22Rv1 (cell line): Measurements from ENCODE around the gene EIF2S3.

Experiments
- H3K27ac ChIP-seq: fragments of 450-650 bp; 2 replicates; pipeline ENCODE4 v1.5.1; 2017
- ZFX ChIP-seq: fragments of 450-650 bp; IDR thresholded peaks from 2 replicates; pipeline ENCODE4 v1.6.1; 2017; ENCODE audit warnings: antibody characterized with exemption, borderline replicate concordance
- TF ChIP-seq, protein P1 (sequence below): fragments of 450-650 bp; IDR thresholded peaks from 2 replicates; pipeline ENCODE4 v1.5.1; 2017; ENCODE audit warnings: mild to moderate bottlenecking

EIF2S3 gene

DNA sequence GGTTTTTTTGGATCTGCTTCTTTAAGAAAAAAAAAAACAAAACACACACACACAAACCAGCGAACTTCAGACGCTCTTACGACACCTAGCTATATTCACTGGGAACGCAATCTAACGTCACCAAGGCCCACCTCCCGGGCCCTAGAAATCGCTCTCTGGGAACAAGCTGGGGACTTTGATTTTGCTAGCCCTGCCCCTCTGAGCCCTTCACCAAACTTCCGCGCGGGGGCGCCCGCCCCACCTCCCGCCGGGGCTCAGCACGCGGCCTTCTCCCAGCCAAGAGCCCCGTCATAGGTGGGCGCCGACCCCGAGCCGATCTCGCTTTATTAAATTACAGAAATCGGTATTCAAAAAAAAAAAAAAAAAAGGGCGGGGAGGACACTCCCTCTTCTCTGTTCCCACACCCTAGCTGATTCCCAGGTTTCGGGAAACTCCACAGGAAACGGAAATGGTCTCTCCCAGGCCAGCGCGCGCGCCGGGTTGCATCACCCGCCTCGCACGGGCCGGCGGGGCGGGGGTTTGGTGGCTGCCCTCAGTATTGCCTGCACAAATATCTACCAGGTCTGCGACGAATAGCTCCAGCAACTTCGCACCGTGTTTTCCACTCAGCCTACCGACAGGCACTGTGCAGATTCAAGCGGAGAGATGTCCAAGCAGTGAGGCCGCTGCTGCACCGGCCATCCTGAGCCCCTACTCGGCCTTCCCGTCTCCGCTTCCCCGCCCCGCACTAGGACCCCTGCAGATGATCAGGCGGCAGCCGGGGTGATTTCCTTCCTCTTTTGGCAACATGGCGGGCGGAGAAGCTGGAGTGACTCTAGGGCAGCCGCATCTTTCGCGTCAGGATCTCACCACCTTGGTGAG, at the start of gene EIF2S3:
Gene EIF2S3 (plus strand): TSS at position 775 of the 861 bp plus-strand sequence. CDS start 13 bp downstream, at position 788.
- no peak within 1 kb of the TSS; the same call in 1 of the 2 replicates for H3K27ac ChIP-seq
- TF ChIP-seq, protein P1, sequence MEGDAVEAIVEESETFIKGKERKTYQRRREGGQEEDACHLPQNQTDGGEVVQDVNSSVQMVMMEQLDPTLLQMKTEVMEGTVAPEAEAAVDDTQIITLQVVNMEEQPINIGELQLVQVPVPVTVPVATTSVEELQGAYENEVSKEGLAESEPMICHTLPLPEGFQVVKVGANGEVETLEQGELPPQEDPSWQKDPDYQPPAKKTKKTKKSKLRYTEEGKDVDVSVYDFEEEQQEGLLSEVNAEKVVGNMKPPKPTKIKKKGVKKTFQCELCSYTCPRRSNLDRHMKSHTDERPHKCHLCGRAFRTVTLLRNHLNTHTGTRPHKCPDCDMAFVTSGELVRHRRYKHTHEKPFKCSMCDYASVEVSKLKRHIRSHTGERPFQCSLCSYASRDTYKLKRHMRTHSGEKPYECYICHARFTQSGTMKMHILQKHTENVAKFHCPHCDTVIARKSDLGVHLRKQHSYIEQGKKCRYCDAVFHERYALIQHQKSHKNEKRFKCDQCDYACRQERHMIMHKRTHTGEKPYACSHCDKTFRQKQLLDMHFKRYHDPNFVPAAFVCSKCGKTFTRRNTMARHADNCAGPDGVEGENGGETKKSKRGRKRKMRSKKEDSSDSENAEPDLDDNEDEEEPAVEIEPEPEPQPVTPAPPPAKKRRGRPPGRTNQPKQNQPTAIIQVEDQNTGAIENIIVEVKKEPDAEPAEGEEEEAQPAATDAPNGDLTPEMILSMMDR: peak; percentile 84
- no peak for TF ChIP-seq ZFX

DNA sequence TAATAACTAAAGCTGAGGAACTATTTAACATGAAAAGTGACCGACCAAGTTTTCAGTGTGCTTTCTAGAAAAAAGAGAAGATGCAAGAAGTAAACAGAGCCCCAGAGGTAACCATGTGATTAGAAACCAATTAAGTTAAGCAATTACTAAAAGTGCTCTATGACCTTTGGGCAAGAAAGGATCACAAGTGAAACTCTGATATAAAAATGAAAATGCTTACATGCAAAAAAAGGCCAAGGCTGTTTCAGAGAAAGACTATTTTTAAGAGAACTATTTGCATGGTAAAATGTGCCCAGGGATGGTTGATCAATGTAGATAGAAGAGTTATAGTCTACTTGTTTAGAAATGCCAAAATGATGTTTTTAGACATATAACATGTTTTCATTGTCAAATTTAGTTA, 49.7 kb upstream of the EIF2S3 start:
- no peak overlapping the region for H3K27ac ChIP-seq
- TF ChIP-seq, protein P1: no peak
- no peak for TF ChIP-seq ZFX

DNA sequence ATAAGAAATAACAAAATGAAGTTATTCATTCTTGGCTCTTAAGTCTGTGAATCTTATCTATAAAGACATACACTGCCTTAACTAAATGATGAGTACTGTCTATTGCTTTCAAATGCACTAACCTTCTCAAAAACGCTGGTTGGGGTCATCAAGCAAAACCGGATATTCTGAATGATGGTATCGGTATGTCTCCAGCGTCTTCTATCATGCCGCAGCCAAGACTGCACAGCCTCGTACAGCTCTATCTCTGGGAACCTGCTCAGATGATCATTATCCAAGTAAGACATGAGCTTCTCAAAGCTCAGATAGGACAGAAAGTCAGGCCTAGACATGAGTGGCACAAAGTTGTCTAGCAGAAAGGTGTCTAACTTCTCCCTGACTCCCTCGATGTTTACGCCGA, 48.9 kb upstream of the EIF2S3 start:
- no peak for TF ChIP-seq ZFX
- TF ChIP-seq, protein P1: no peak

DNA sequence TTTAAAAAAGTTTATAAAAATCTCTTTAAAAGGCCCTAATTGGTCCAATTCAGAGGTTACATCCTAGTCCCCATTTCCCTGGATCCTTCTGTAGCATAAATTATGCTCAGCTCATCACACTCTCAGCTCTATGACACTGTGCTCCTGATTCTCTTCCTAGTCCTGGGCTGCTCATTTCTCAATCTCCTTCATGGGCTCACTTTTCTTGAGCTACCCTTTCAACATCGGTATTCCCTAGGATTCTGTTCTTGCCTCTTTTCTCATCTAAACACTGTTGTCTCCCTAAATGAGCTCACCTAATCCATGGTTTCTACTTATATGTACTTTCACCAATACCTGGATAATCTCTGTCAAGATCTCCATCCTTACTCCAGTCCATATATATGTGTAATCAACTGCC, 42.5 kb upstream of the EIF2S3 start:
- no peak for TF ChIP-seq ZFX
- TF ChIP-seq, protein P1: no peak

More for the DNA sequence above, 48.9 kb upstream of the EIF2S3 start:
- H3K27ac ChIP-seq: no peak overlapping the region

DNA sequence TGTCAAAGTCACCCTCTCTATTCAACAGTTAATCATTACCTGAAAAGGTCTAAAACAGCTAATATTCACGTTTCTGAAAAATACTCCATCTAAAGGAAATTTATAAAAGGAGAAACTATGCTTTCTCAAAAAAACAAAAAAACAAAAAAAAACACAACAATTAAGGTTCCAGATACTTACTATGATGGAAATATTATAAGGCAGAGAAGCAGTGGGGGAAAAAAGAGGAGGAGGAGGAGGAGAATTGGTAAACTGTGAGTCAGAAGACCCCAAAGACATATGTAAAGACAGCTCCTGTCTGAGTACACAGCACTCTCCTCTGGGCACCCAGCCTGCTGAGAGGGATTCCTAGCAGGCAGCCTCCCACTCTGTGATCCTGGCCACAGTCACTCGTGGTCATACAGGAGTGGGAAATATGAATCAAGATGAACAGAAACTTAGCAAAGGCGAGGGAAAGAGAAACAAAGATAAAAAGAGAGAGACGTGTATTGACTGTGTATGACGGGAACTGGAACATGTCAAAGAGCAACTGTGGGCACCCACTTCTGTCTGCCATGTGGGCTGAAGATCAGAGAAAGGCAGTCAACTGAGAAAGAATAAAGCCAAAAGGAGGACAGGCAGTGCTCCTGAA, 40.3 kb upstream of the EIF2S3 start:
- no peak overlapping the region for H3K27ac ChIP-seq
- TF ChIP-seq, protein P1: no peak
- TF ChIP-seq ZFX: no peak

More for the DNA sequence above, 42.5 kb upstream of the EIF2S3 start:
- no peak overlapping the region for H3K27ac ChIP-seq

DNA sequence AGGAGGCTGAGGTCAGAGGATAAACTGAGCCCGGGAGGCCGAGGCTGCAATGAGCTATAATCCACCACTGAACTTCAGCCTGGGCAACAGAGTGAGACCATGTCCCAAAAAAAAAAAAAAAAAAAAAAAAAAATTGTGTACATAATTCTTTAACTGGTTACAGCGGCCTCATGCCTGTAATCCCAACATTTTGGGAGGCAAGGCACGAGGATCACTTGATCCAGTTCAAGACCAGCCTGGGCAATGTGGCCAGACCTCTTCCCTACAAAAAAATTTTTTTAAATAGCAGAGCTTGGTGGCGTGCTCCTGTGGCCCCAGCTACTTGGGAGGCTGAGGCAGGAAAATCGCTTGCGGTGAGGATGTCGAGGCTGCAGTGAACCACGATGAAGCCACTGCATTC, 37.1 kb upstream of the EIF2S3 start:
- no peak for TF ChIP-seq ZFX
- TF ChIP-seq, protein P1: no peak
- H3K27ac ChIP-seq: no peak overlapping the region

DNA sequence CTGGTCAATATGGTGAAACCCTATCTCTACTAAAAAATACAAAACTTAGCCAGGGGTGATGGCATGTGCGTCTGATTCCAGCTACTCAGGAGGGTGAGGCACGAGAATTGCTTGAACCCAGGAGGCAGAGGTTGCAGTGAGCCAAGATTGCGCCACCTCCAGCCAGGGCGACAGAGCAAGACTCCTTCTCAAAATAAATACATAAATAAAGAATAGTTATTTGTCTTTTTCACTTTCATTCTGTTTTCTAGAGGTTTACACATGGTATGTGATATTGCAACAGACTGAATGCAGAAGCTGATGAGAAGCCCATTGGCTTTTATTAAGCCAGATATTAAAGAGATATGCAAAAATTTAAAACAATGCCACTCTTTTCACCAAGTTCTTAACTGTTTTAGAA, 35.9 kb upstream of the EIF2S3 start:
- TF ChIP-seq, protein P1: no peak
- TF ChIP-seq ZFX: no peak
- no peak overlapping the region for H3K27ac ChIP-seq
